Measurements from ENCODE around the gene PATJ.

DNA sequence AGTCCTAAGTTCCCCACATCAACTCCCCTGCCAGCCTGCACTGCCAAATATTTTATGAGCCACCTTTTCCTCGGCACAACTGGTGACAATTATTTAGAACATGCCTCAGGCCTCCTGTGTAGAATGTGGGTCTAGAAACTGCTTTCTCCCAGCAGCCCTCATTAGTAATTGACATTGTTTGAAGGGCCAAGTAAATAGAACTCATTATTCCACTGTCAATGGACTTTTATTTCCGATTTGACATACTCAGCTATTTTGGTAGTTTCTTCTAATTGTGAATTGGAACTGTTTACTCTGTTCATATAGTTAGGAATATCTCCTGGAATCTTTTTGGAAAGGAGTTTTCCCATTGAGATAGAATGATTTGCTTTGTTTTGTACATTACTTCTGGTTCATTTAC lies 283.6 kb downstream of the PATJ start:
- TF ChIP-seq, protein P1, sequence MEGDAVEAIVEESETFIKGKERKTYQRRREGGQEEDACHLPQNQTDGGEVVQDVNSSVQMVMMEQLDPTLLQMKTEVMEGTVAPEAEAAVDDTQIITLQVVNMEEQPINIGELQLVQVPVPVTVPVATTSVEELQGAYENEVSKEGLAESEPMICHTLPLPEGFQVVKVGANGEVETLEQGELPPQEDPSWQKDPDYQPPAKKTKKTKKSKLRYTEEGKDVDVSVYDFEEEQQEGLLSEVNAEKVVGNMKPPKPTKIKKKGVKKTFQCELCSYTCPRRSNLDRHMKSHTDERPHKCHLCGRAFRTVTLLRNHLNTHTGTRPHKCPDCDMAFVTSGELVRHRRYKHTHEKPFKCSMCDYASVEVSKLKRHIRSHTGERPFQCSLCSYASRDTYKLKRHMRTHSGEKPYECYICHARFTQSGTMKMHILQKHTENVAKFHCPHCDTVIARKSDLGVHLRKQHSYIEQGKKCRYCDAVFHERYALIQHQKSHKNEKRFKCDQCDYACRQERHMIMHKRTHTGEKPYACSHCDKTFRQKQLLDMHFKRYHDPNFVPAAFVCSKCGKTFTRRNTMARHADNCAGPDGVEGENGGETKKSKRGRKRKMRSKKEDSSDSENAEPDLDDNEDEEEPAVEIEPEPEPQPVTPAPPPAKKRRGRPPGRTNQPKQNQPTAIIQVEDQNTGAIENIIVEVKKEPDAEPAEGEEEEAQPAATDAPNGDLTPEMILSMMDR (IDR thresholded peaks at IDR 0.05): no peak
- TF ChIP-seq POLR2A (IDR thresholded peaks at IDR 0.05) (no peak), POLR2AphosphoS5 (IDR thresholded peaks at IDR 0.05) (no peak)
